AG04449 (cell line): ENCODE results near the gene INKA1.
A peak's percentile ranks its signal among the peaks of the same experiment; 100 is the strongest.

Source experiments
- CTCF ChIA-PET: fragments of 350-600 bp; formaldehyde crosslinking; extraction: SDS; loops from one replicate; lab custom pipeline; 2021; ENCODE audit warnings: antibody characterized with exemption; lab: Yijun Ruan, JAX
- POLR2A ChIA-PET: fragments of 400-600, 350-600 bp; formaldehyde crosslinking; extraction: SDS; loops from one replicate; lab custom pipeline; 2020; ENCODE audit warnings: antibody characterized with exemption, inconsistent platforms; lab: Yijun Ruan, JAX
- DNase-seq: peaks from one replicate; pipeline ENCODE4 v3.0.0-alpha.2; 2010; ENCODE audit warnings: low read depth, low spot score
- H3K4me3 ChIP-seq: 2 replicates; pipeline ENCODE4 v1.5.1; 2011; ENCODE audit warnings: low read depth, mild to moderate bottlenecking, control low read depth, low read length
- CTCF ChIP-seq: IDR thresholded peaks from one replicate; pipeline ENCODE4 v1.5.1; 2011; ENCODE audit warnings: mild to moderate bottlenecking, moderate library complexity, low read length, control low read depth, inconsistent platforms; ENCODE audit not compliant: insufficient read depth; ENCODE audit errors: missing control alignments

INKA1 gene

GRCh38 chr3:49841126-49841696 lies 38.1 kb downstream of the INKA1 start:
- CTCF ChIA-PET, result interaction anchor here (1.0 to 19.5 kb wide), 14 partner anchors 7 to 348 kb away, joined by 3 to 507 read pairs (median 10); partner anchors contain the start of genes CDHR4, INKA1, IP6K1 and TRAIP

GRCh38 chr3:49841806-49842205 lies 38.7 kb downstream of the INKA1 start:
- DNase-seq, result no peak
- no peak for TF ChIP-seq CTCF
- ChIA-PET CTCF (interaction anchor here (1.0 to 19.5 kb wide), 15 partner anchors 8 to 347 kb away, joined by 3 to 507 read pairs (median 8); partner anchors contain the start of genes CDHR4, INKA1, IP6K1 and TRAIP), POLR2A (no interaction called here)
- no peak overlapping the region for H3K4me3 ChIP-seq

More at GRCh38 chr3:49841126-49841696, 38.1 kb downstream of the INKA1 start:
- H3K4me3 ChIP-seq, result no peak overlapping the region
- TF ChIP-seq CTCF, result peak; percentile 46
- no peak for DNase-seq
- POLR2A ChIA-PET, result interaction anchor here (0.9 kb wide), 1 partner anchor 38 kb away, joined by 4 read pairs; the partner anchor contains the start of gene INKA1

DNA sequence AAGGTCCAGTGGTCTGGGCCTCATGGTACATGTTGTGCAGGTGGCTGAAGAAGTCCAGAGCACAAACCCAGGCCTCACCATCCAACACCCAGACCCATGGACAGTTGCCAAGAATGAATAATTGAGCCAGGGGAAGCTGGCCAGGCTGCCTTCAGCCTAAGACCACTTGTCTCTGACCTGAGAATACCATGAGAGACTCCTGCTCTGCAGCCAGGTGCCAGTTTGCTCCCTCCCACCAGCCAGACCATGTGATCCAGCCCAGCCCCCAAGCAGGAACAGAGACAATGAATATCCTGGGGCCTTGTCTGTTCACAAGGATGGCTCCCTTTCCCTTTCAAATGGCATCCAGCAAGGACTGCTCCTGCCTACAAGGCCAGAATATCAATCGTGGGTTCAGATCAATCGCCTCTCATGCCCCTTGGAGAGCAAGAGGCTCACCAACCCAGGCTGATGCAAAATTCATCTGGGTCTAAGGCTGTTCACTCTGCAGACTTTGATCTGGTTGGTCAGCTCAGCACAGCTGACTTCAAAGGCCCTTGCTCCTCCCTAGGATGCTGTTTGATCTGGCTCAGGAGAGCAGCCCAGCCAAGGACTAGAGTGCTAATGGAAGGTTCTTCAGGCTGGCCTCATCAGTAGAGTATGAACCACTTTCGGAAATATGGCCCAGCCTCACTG lies 39.9 kb downstream of the INKA1 start:
- TF ChIP-seq CTCF, result no peak
- POLR2A ChIA-PET, result no interaction called here
- no peak overlapping the region for H3K4me3 ChIP-seq
- no peak for DNase-seq
- CTCF ChIA-PET, result interaction anchor here (0.6 to 19.5 kb wide), 7 partner anchors 9 to 304 kb away, joined by 3 to 507 read pairs (median 12); partner anchors contain the start of genes CDHR4, INKA1 and TRAIP

DNA sequence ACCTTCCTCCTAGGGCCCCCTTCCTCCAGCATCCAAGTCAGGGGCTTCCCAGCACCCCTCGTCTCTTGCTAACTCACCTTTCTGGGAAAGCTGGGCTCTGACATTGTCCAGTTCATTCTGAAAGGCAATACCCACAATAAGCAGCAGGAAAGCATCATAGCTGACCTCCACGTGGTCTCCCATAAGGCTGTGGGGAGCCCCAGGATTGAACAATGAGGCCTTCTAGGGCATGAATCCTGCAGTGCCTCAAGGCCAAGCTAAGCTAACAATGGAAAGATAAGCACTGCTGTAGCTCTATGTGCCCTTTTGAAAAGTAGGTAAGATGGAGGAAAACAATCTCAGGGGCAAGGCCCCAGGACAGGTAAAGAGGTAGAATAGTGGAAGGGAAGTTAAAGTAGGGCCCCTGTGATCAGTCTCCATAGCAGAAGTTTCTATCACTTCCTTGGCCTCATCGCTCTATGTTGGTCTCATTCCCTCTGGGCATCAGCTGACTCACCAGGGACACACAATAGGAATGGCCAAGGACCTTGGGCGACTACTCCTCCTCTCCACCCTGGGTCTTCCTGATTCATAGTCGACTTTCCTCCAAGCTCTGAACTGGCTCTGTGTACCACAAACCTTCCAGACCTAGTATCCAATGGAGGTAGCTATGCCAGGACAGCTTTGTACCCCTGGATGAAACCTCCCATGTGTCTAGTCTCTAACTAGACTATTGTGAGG lies 41.6 kb downstream of the INKA1 start:
- ChIA-PET CTCF (interaction anchor here (0.8 to 2.5 kb wide), 3 partner anchors 9 to 305 kb away, joined by 4 to 24 read pairs (median 5); partner anchors contain the start of gene INKA1), POLR2A (no interaction called here)
- DNase-seq, result no peak
- H3K4me3 ChIP-seq, result no peak overlapping the region
- TF ChIP-seq CTCF, result no peak

- ChIA-PET CTCF (interaction anchor here (0.7 to 2.5 kb wide), 4 partner anchors 10 to 306 kb away, joined by 3 to 24 read pairs (median 4); partner anchors contain the start of gene INKA1), POLR2A (no interaction called here)
- DNase-seq, result no peak
- no peak for TF ChIP-seq CTCF
- no peak overlapping the region for H3K4me3 ChIP-seq
These were observed 42.6 kb downstream of the INKA1 start for GRCh38 chr3:49845694-49846093.
